Gastrocnemius medialis (tissue), 4 donors: Measurements from ENCODE around the gene RPL27A. TPM values are rescaled to one million over a fixed set of nuclear protein-coding genes. Genes with fewer than 3 reads are reported as not detected.

ENCODE experiments used
- ATAC-seq, 2 donors: fragments of 150-250 bp; one replicate each; pipeline ENCODE4 v1.9.1; 2016
- DNase-seq, 2 donors: peaks; one replicate each; pipeline ENCODE4 v3.0.0-alpha.2; 2019
- H3K27ac ChIP-seq, 4 donors: fragments of 200-600 bp; sonication (generic); 1 replicate in 1 of 4; 2 replicates in 3 of 4; pipeline ENCODE4 v1.5.1; 2016 to 2018; ENCODE audit warnings: mild to moderate bottlenecking in 2 of 4, moderate library complexity in 1 of 4
- H3K27me3 ChIP-seq, 3 donors: fragments of 200-600 bp; sonication (generic) in 2 of 3; 1 replicate in 1 of 3; 2 replicates in 2 of 3; pipeline versions ENCODE4 v1.5.1 to v1.6.0; 2016 to 2019; ENCODE audit warnings: mild to moderate bottlenecking in 1 of 3, moderate library complexity in 1 of 3
- H3K36me3 ChIP-seq, 2 donors: fragments of 200-600 bp; sonication (generic) in 1 of 2; one replicate each; pipeline ENCODE4 v1.5.1; 2017 to 2018
- H3K4me1 ChIP-seq, 2 donors: fragments of 200-600 bp; sonication (generic) in 1 of 2; one replicate each; pipeline ENCODE4 v1.5.1; 2016 to 2017; ENCODE audit warnings: mild to moderate bottlenecking in 2 of 2
- H3K4me3 ChIP-seq, 4 donors: fragments of 200-600 bp; sonication (generic) in 3 of 4; 1 replicate in 1 of 4; 2 replicates in 3 of 4; pipeline ENCODE4 v1.5.1; 2016 to 2019; ENCODE audit warnings: mild to moderate bottlenecking in 2 of 4
- H3K9me3 ChIP-seq, 3 donors: fragments of 200-600 bp; sonication (generic) in 2 of 3; 1 replicate in 1 of 3; 2 replicates in 2 of 3; pipeline ENCODE4 v1.5.1; 2016 to 2019
- POLR2A ChIP-seq, 2 donors: fragments of 450-650 bp; IDR thresholded peaks; one replicate each; pipeline ENCODE4 v1.6.1; 2017; ENCODE audit warnings: antibody characterized with exemption in 2 of 2, mild to moderate bottlenecking in 2 of 2, moderate library complexity in 2 of 2
- in situ Hi-C, 4 donors: fragments of 200-750 bp; cut with MboI; loops; one replicate each; pipeline versions ENCODE4 v1.15.0 to v1.8.0; 2017; ENCODE audit warnings: low sequenced_read_pairs in 4 of 4
- intact Hi-C: fragments of 100-400 bp; cut with DNase I; formaldehyde crosslinking; loops from one replicate; pipeline ENCODE4 v1.15.1; 2023; ENCODE audit warnings: low total_unique reads
- total RNA-seq, 4 donors: library from RNA; depleted of rRNA; stranded (reverse); fragments of >200 nt; gene quantifications; one replicate each; pipeline versions ENCODE4 v1.1.0 to v1.2.3, GENCODE V29; 2016
- TF ChIP-seq, protein P1 (sequence below), 5 experiments: fragments of 450-650 bp in 3 of 5; fragments of 200-600 bp in 2 of 5; sonication (generic) in 2 of 5; IDR thresholded peaks in 4 of 5; conservative IDR thresholded peaks in 1 of 5; 1 replicate in 4 of 5; 2 replicates in 1 of 5; pipeline ENCODE4 v1.5.1; 2016 to 2019; ENCODE audit warnings: antibody characterized with exemption in 5 of 5, mild to moderate bottlenecking in 3 of 5, moderate library complexity in 3 of 5

Gene RPL27A
- total RNA-seq, 4 donors from 2014 or later: 598 to 693 (median 633) TPM

DNA sequence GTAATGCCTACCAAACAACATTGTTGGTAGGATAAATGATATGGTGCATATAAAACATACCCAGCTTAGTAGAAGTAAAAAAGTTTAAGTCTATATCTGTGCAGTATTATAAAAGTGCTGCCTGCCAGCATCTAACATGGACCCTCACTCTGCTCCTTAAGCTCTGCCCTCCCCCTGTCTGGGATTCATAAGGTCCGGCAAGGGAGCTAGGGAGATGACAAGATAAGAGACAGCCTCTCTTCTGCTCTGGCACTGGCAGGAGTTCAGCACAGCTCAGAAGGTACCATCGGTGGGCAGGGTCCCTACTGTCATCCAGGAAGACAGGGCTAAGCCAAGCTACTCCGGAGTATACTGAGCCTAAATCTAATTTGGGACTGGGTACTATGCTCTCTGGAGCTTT, 42.9 kb upstream of the RPL27A start:
- H3K9me3 ChIP-seq: no peaks in the 10 kb centered on the region
- H3K4me3 ChIP-seq: no peak overlapping the region
- TF ChIP-seq, protein P1, sequence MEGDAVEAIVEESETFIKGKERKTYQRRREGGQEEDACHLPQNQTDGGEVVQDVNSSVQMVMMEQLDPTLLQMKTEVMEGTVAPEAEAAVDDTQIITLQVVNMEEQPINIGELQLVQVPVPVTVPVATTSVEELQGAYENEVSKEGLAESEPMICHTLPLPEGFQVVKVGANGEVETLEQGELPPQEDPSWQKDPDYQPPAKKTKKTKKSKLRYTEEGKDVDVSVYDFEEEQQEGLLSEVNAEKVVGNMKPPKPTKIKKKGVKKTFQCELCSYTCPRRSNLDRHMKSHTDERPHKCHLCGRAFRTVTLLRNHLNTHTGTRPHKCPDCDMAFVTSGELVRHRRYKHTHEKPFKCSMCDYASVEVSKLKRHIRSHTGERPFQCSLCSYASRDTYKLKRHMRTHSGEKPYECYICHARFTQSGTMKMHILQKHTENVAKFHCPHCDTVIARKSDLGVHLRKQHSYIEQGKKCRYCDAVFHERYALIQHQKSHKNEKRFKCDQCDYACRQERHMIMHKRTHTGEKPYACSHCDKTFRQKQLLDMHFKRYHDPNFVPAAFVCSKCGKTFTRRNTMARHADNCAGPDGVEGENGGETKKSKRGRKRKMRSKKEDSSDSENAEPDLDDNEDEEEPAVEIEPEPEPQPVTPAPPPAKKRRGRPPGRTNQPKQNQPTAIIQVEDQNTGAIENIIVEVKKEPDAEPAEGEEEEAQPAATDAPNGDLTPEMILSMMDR (IDR thresholded peaks at IDR 0.05 in 4 of 5, conservative IDR thresholded peaks at IDR 0.05 in 1 of 5): no peak
- TF ChIP-seq POLR2A (IDR thresholded peaks at IDR 0.05): no peak
- in situ Hi-C loops (no loop called here), intact Hi-C loops (no loop called here)
- H3K4me1 ChIP-seq: no peaks in the 10 kb centered on the region
- H3K36me3 ChIP-seq: peaks cover 4 to 43% of the 10 kb centered on the region in 2 donors
- H3K27ac ChIP-seq: no peak overlapping the region
- DNase-seq (no peak), ATAC-seq (no peak)
- no peaks in the 10 kb centered on the region for H3K27me3 ChIP-seq

DNA sequence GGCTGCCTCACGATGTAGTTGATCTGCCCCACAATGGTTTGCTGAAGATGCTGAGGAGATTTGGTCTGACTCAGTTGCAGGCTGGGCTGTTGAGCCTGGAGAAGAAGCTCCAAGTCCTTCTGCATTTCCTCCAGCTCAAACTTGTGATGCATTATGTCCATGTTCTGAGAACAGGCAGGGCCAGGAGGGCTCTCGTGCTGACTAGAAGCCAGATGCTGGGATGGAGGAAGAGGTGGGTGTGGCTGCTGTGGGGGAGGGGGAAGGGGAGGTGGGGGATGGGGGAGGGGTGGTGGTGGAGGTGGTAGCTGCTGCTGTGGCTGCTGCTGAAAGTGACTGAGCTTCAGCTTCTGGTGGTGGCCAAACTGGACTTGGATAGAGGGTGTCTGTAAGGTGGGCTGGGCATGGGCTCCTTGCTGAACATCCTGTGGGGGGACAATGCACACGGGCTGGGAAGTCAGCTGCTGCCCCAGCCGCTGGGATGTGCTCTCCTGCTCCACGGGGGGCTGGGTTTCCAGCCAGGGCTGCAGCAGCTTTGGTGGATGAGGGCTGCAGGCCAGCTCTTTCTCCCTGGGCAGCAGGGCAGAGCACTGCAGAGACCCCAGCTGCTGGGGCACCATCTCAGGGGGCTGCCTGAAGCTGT, 42.2 kb upstream of the RPL27A start:
- intact Hi-C loops: no loop called here
- TF ChIP-seq, protein P1 (IDR thresholded peaks at IDR 0.05 in 4 of 5, conservative IDR thresholded peaks at IDR 0.05 in 1 of 5): no peak
- TF ChIP-seq POLR2A (IDR thresholded peaks at IDR 0.05): no peak
- ATAC-seq (no peak), DNase-seq (no peak)
- Histone ChIP-seq H3K27ac (no peak overlapping the region), H3K27me3 (no peaks in the 10 kb centered on the region), H3K36me3 (peaks cover 4 to 46% of the 10 kb centered on the region in 2 donors), H3K9me3 (no peaks in the 10 kb centered on the region), H3K4me1 (no peaks in the 10 kb centered on the region), H3K4me3 (no peak overlapping the region)
- in situ Hi-C loops: no loop called here

DNA sequence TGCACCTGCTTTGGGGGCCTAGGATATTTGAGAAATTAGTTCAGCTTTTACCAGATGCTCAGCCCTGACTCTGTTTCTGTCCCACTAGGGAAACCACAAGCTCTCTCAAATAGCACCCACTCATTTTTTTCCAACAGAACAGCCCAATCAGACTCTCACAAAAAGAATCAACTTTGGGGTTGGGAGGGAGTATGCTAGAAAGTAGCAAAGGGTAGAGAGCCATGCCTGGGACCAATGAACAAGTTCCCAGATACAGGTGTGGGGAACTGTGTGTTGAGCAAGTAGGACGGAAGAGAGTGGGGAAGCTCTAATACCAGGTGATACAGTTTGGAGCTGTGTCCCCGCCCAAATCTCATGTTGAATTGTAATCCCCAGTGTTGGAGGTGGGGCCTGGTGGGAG, 41.3 kb upstream of the RPL27A start:
- in situ Hi-C loops: no loop called here
- no peak for TF ChIP-seq POLR2A (IDR thresholded peaks at IDR 0.05)
- TF ChIP-seq, protein P1 (IDR thresholded peaks at IDR 0.05 in 4 of 5, conservative IDR thresholded peaks at IDR 0.05 in 1 of 5): no peak
- Histone ChIP-seq H3K4me1 (no peaks in the 10 kb centered on the region), H3K27me3 (no peaks in the 10 kb centered on the region), H3K27ac (no peak overlapping the region), H3K4me3 (no peak overlapping the region), H3K9me3 (no peaks in the 10 kb centered on the region), H3K36me3 (peaks cover 4 to 51% of the 10 kb centered on the region in 2 donors)
- no peak for ATAC-seq
- intact Hi-C loops: no loop called here
- no peak for DNase-seq

DNA sequence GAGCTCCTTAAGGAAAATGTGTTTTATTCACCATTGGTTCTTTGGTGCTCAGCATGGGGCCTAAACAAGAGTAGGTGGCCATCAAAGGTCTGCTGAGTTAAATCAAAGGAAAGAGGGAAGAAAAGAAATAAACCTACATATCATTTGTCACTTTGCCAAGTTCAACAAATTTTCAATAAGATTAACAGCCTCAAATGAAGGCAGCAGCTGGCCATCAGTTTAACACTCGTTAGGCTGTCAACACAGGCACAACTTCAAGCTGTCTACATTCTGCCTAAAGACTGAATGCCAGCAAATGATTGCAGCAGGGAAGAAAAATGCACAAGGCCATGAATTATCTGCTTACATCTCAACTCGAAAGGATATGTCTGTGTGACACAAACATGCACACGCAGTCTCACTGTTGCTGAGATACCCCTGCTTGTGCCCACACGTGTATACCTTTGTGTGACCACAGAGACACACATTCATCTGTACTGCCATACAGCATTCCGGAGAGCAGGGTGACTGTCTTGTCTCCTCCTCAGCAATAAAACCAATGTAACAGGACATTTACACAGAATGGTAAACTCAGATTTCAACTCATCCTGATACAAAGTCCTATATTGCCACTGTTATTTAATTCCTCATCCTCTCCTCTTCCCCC, 40.3 kb upstream of the RPL27A start:
- Histone ChIP-seq H3K4me1 (no peaks in the 10 kb centered on the region), H3K27ac (no peak overlapping the region), H3K4me3 (no peak overlapping the region), H3K36me3 (peaks cover 0 to 50% of the 10 kb centered on the region in 2 donors), H3K27me3 (no peaks in the 10 kb centered on the region), H3K9me3 (no peaks in the 10 kb centered on the region)
- in situ Hi-C loops: no loop called here
- intact Hi-C loops: no loop called here
- ATAC-seq (no peak), DNase-seq (no peak)
- TF ChIP-seq POLR2A (IDR thresholded peaks at IDR 0.05): no peak
- TF ChIP-seq, protein P1 (IDR thresholded peaks at IDR 0.05 in 4 of 5, conservative IDR thresholded peaks at IDR 0.05 in 1 of 5): no peak
